NB4 (cell line): ENCODE measurements around the gene LDB3.
"Not testable (repeated sequence)": the region's sequence is repeated elsewhere in the genome, so short reads cannot be mapped to it uniquely, and the experiment has no call there.

Experiments
- CTCF ChIP-seq: IDR thresholded peaks from one replicate; pipeline ENCODE4 v1.5.1; 2012; ENCODE audit warnings: low read depth, low read length
- MYC ChIP-seq: IDR thresholded peaks from 2 replicates; pipeline ENCODE4 v1.6.1; 2011; ENCODE audit warnings: low read depth, low read length
- POLR2A ChIP-seq: IDR thresholded peaks from 2 replicates; pipeline ENCODE4 v1.6.1; 2011; ENCODE audit warnings: mild to moderate bottlenecking; ENCODE audit not compliant: insufficient read length; ENCODE audit errors: extremely low read depth
- TF ChIP-seq, protein P1 (sequence below): IDR thresholded peaks from 2 replicates; pipeline ENCODE4 v1.6.1; 2011; ENCODE audit warnings: low read depth, low read length

- TF ChIP-seq CTCF, POLR2A, MYC: not testable (repeated sequence)
- TF ChIP-seq, protein P1, sequence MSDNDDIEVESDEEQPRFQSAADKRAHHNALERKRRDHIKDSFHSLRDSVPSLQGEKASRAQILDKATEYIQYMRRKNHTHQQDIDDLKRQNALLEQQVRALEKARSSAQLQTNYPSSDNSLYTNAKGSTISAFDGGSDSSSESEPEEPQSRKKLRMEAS, result not testable (repeated sequence)
These were observed 67.0 kb downstream of the LDB3 start for GRCh38 chr10:86735278-86735677.
